Measurements from ENCODE around the gene ARHGEF10L. TPM values are rescaled to one million over a fixed set of nuclear protein-coding genes. Genes with fewer than 3 reads are reported as not detected.
"Not testable (repeated sequence)": the region's sequence is repeated elsewhere in the genome, so short reads cannot be mapped to it uniquely, and the experiment has no call there.

The ARHGEF10L gene
- total RNA-seq, 5 donors from 2014 or later (not counting 1 experiment from before 2014, with no cell fraction given), result 0.12 to 0.30 (median 0.22) TPM; not detected in 2

GRCh38 chr1:17498214-17498613 lies 41.3 kb upstream of the ARHGEF10L start:
- H3K27me3 Mint-ChIP-seq, result peaks cover 15 to 20% of the 10 kb centered on the region in 2 donors
- ATAC-seq (replicated peaks in 1 of 4), result no peak
- no peaks in the 10 kb centered on the region for H3K9me3 ChIP-seq
- ChIA-PET POLR2A (no interaction called here), CTCF (no interaction called here)
- no peaks in the 10 kb centered on the region for H3K36me3 Mint-ChIP-seq
- peaks cover 0 to 3% (median 0%) of the 10 kb centered on the region in 3 donors for H3K9me3 Mint-ChIP-seq
- 72% methylated on average over 2 of the region's 4 CpGs for WGBS (ENCODE audit: insufficient coverage)
- no peaks in the 10 kb centered on the region for H3K36me3 ChIP-seq (ENCODE audit: control insufficient read depth in 2 of 2, extremely low read depth in 1 of 2, insufficient read depth in 1 of 2, low read length in 1 of 2)
- H3K4me1 Mint-ChIP-seq, result no peaks in the 10 kb centered on the region
- no peak for DNase-seq
- H3K4me3 ChIP-seq (ENCODE audit: control insufficient read depth in 1 of 2, extremely low read depth in 1 of 2, low read length in 1 of 2), result no peak overlapping the region
- no peak overlapping the region for H3K27ac Mint-ChIP-seq
- H3K27ac ChIP-seq (ENCODE audit: low read length), result no peak overlapping the region
- peaks cover 0 to 20% of the 10 kb centered on the region in 2 experiments for H3K27me3 ChIP-seq (replicated peaks in 1 of 2; ENCODE audit: control insufficient read depth in 2 of 2, extremely low read depth in 1 of 2, insufficient read depth in 2 of 2, low read length in 1 of 2)
- H3K4me3 Mint-ChIP-seq, result no peak overlapping the region
- no peaks in the 10 kb centered on the region for H3K4me1 ChIP-seq (ENCODE audit: control insufficient read depth in 1 of 2, extremely low read depth in 1 of 2, insufficient read depth in 2 of 2, low read length in 2 of 2)

GRCh38 chr1:17502326-17502778 lies 37.1 kb upstream of the ARHGEF10L start:
- H3K9me3 ChIP-seq, result no peaks in the 10 kb centered on the region
- H3K27ac Mint-ChIP-seq, result no peak overlapping the region
- H3K27ac ChIP-seq (ENCODE audit: low read length), result no peak overlapping the region
- no peaks in the 10 kb centered on the region for H3K4me1 Mint-ChIP-seq
- ChIA-PET CTCF (interaction anchor here in 1 of 2 donors (0.7 kb wide), 1 partner anchor 331 kb away, joined by 4 read pairs; no protein-coding TSS in a partner anchor), POLR2A (no interaction called here)
- WGBS (ENCODE audit: insufficient coverage), result 3% methylated on average over 11 of the region's 12 CpGs
- ATAC-seq (replicated peaks in 1 of 4), result peak in 1 of 4 experiments; percentile 52
- H3K9me3 Mint-ChIP-seq, result peaks cover 0 to 3% (median 0%) of the 10 kb centered on the region in 3 donors
- no peaks in the 10 kb centered on the region for H3K36me3 Mint-ChIP-seq
- H3K4me1 ChIP-seq (ENCODE audit: control insufficient read depth in 1 of 2, extremely low read depth in 1 of 2, insufficient read depth in 2 of 2, low read length in 2 of 2), result no peaks in the 10 kb centered on the region
- H3K4me3 ChIP-seq (ENCODE audit: control insufficient read depth in 1 of 2, extremely low read depth in 1 of 2, low read length in 1 of 2), result no peak overlapping the region
- no peaks in the 10 kb centered on the region for H3K36me3 ChIP-seq (ENCODE audit: control insufficient read depth in 2 of 2, extremely low read depth in 1 of 2, insufficient read depth in 1 of 2, low read length in 1 of 2)
- H3K4me3 Mint-ChIP-seq, result no peak overlapping the region
- H3K27me3 ChIP-seq (replicated peaks in 1 of 2; ENCODE audit: control insufficient read depth in 2 of 2, extremely low read depth in 1 of 2, insufficient read depth in 2 of 2, low read length in 1 of 2), result peaks cover 0 to 16% of the 10 kb centered on the region in 2 experiments
- peak in 23 of 35 experiments; percentile 4 to 44 (median 15) for DNase-seq
- H3K27me3 Mint-ChIP-seq, result peaks cover 15 to 30% of the 10 kb centered on the region in 2 donors

GRCh38 chr1:17503146-17503545 lies 36.4 kb upstream of the ARHGEF10L start:
- CTCF ChIA-PET, result no interaction called here
- no CpG with 5 or more reads among the region's 3 CpGs for WGBS (ENCODE audit: insufficient coverage)
- no peaks in the 10 kb centered on the region for H3K4me1 Mint-ChIP-seq
- Histone ChIP-seq H3K4me1 (ENCODE audit: control insufficient read depth in 1 of 2, extremely low read depth in 1 of 2, insufficient read depth in 2 of 2, low read length in 2 of 2) (no peaks in the 10 kb centered on the region), H3K4me3 (ENCODE audit: control insufficient read depth in 1 of 2, extremely low read depth in 1 of 2, low read length in 1 of 2) (no peak overlapping the region), H3K27ac (ENCODE audit: low read length) (no peak overlapping the region), H3K9me3 (no peaks in the 10 kb centered on the region), H3K27me3 (replicated peaks in 1 of 2; ENCODE audit: control insufficient read depth in 2 of 2, extremely low read depth in 1 of 2, insufficient read depth in 2 of 2, low read length in 1 of 2) (peaks cover 0 to 15% of the 10 kb centered on the region in 2 experiments), H3K36me3 (ENCODE audit: control insufficient read depth in 2 of 2, extremely low read depth in 1 of 2, insufficient read depth in 1 of 2, low read length in 1 of 2) (no peaks in the 10 kb centered on the region)
- DNase-seq, result no peak
- no peak overlapping the region for H3K4me3 Mint-ChIP-seq
- ATAC-seq (replicated peaks in 1 of 4), result no peak
- no peaks in the 10 kb centered on the region for H3K36me3 Mint-ChIP-seq
- peaks cover 15 to 30% of the 10 kb centered on the region in 2 donors for H3K27me3 Mint-ChIP-seq
- no peaks in the 10 kb centered on the region for H3K9me3 Mint-ChIP-seq
- POLR2A ChIA-PET, result no interaction called here
- H3K27ac Mint-ChIP-seq, result no peak overlapping the region

GRCh38 chr1:17507200-17507599 lies 32.3 kb upstream of the ARHGEF10L start:
- H3K4me1 ChIP-seq (ENCODE audit: control insufficient read depth in 1 of 2, extremely low read depth in 1 of 2, insufficient read depth in 2 of 2, low read length in 2 of 2); H3K4me3 ChIP-seq (ENCODE audit: control insufficient read depth in 1 of 2, extremely low read depth in 1 of 2, low read length in 1 of 2); H3K9me3 Mint-ChIP-seq; H3K4me3 Mint-ChIP-seq; H3K36me3 ChIP-seq (ENCODE audit: control insufficient read depth in 2 of 2, extremely low read depth in 1 of 2, insufficient read depth in 1 of 2, low read length in 1 of 2); DNase-seq; H3K9me3 ChIP-seq; H3K27ac Mint-ChIP-seq; H3K27ac ChIP-seq (ENCODE audit: low read length); H3K36me3 Mint-ChIP-seq; H3K4me1 Mint-ChIP-seq; POLR2A ChIA-PET; ATAC-seq (replicated peaks in 1 of 4): not testable (repeated sequence)
- CTCF ChIA-PET, result interaction anchor here in 1 of 2 donors (0.6 kb wide), 1 partner anchor 129 kb away, joined by 3 read pairs; no protein-coding TSS in a partner anchor
- H3K27me3 Mint-ChIP-seq, result peaks cover 11 to 22% of the 10 kb centered on the region in 2 donors
- H3K27me3 ChIP-seq (replicated peaks in 1 of 2; ENCODE audit: control insufficient read depth in 2 of 2, extremely low read depth in 1 of 2, insufficient read depth in 2 of 2, low read length in 1 of 2), result peaks cover 0 to 17% of the 10 kb centered on the region in 2 experiments
- 34% methylated on average over 3 of the region's 4 CpGs for WGBS (ENCODE audit: insufficient coverage)

- no peak overlapping the region for H3K27ac Mint-ChIP-seq
- Histone ChIP-seq H3K36me3 (ENCODE audit: control insufficient read depth in 2 of 2, extremely low read depth in 1 of 2, insufficient read depth in 1 of 2, low read length in 1 of 2) (no peaks in the 10 kb centered on the region), H3K27ac (ENCODE audit: low read length) (no peak overlapping the region), H3K4me1 (ENCODE audit: control insufficient read depth in 1 of 2, extremely low read depth in 1 of 2, insufficient read depth in 2 of 2, low read length in 2 of 2) (no peaks in the 10 kb centered on the region), H3K9me3 (no peaks in the 10 kb centered on the region), H3K27me3 (replicated peaks in 1 of 2; ENCODE audit: control insufficient read depth in 2 of 2, extremely low read depth in 1 of 2, insufficient read depth in 2 of 2, low read length in 1 of 2) (peaks cover 0 to 10% of the 10 kb centered on the region in 2 experiments), H3K4me3 (ENCODE audit: control insufficient read depth in 1 of 2, extremely low read depth in 1 of 2, low read length in 1 of 2) (no peak overlapping the region)
- ChIA-PET CTCF (no interaction called here), POLR2A (no interaction called here)
- 53% methylated on average over 5 of the region's 6 CpGs for WGBS (ENCODE audit: insufficient coverage)
- DNase-seq (no peak), ATAC-seq (replicated peaks in 1 of 4) (no peak)
- H3K27me3 Mint-ChIP-seq, result peaks cover 6 to 16% of the 10 kb centered on the region in 2 donors
- H3K36me3 Mint-ChIP-seq, result no peaks in the 10 kb centered on the region
- no peak overlapping the region for H3K4me3 Mint-ChIP-seq
- H3K4me1 Mint-ChIP-seq, result no peaks in the 10 kb centered on the region
- H3K9me3 Mint-ChIP-seq, result no peaks in the 10 kb centered on the region
Observed at GRCh38 chr1:17507915-17508314, 31.6 kb upstream of the ARHGEF10L start.

GRCh38 chr1:17509363-17509762 lies 30.1 kb upstream of the ARHGEF10L start:
- ChIA-PET POLR2A (no interaction called here), CTCF (interaction anchor here in 1 of 2 donors (0.6 kb wide), 1 partner anchor 22 kb away, joined by 3 read pairs; no protein-coding TSS in a partner anchor)
- Histone ChIP-seq H3K4me1 (ENCODE audit: control insufficient read depth in 1 of 2, extremely low read depth in 1 of 2, insufficient read depth in 2 of 2, low read length in 2 of 2) (no peaks in the 10 kb centered on the region), H3K4me3 (ENCODE audit: control insufficient read depth in 1 of 2, extremely low read depth in 1 of 2, low read length in 1 of 2) (no peak overlapping the region), H3K27me3 (replicated peaks in 1 of 2; ENCODE audit: control insufficient read depth in 2 of 2, extremely low read depth in 1 of 2, insufficient read depth in 2 of 2, low read length in 1 of 2) (peaks cover 0 to 8% of the 10 kb centered on the region in 2 experiments), H3K9me3 (no peaks in the 10 kb centered on the region), H3K27ac (ENCODE audit: low read length) (no peak overlapping the region), H3K36me3 (ENCODE audit: control insufficient read depth in 2 of 2, extremely low read depth in 1 of 2, insufficient read depth in 1 of 2, low read length in 1 of 2) (no peaks in the 10 kb centered on the region)
- H3K4me1 Mint-ChIP-seq, result no peaks in the 10 kb centered on the region
- ATAC-seq (replicated peaks in 1 of 4) (no peak), DNase-seq (no peak)
- no peak overlapping the region for H3K4me3 Mint-ChIP-seq
- no peaks in the 10 kb centered on the region for H3K9me3 Mint-ChIP-seq
- no peak overlapping the region for H3K27ac Mint-ChIP-seq
- 32% methylated on average over 6 of the region's 8 CpGs for WGBS (ENCODE audit: insufficient coverage)
- no peaks in the 10 kb centered on the region for H3K36me3 Mint-ChIP-seq
- H3K27me3 Mint-ChIP-seq, result peaks cover 3 to 14% of the 10 kb centered on the region in 2 donors
